Posterior cingulate gyrus (tissue), 11 donors: ENCODE data around the gene SLC23A3.

Source experiments
- DNase-seq, 10 donors: peaks; one replicate each; pipeline versions ENCODE4 v3.0.0 to v3.0.0-alpha.2; 2020 to 2021; ENCODE audit warnings: mixed read lengths in 3 of 10
- intact Hi-C: fragments of 100-400 bp; cut with DNase I; formaldehyde crosslinking; loops from one replicate; pipeline ENCODE4 v1.15.1; 2023

SLC23A3 gene

DNA sequence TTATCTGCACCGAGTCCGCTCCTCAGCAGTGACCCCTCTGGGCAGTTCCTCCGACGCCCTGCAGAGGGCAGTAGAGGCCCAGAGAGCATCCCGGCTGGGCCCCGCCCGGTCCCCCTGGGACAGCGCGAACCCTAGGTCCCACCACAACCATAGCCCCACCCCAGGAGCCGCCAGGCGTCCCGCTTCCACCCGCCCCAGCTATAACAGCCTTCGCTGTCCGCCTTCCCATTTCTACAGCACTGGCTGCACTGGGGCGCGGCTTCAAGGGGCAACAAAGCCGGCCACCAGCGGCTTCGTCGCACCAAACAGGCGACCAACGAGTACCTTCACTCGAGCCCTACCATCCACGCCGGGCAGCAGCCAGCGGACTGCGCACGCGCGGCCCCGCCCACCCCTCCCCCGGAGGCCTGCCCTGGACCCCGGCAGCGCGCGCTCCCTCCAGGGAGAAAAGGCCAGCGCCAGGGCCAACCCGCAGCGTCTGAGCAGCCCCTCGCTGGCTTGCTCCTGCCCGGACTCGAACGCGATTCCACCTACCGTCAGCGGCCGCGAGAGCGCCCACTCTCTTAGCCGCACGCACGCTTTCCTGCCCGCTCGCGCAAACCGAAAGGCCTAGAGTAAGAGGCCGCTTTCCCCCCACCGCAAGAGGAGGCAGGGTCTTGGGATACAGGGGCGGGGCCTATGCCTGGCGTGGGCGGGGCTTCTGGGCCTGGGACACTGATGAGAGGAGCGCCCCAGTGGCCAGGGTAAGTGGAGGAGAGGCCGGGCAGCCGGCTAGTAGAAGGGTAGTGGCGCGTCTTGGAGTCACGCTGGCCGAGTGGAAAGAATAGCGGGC, 9.4 kb downstream of the SLC23A3 start, which contains the start of gene NHEJ1:
Gene NHEJ1 (minus strand): TSS at position 630 of the 832 bp plus-strand sequence. CDS start 2,453 bp downstream, outside the sequence.
- intact Hi-C loops, result loop anchor here (1.0 to 2.0 kb wide), 2 partner anchors 16 to 138 kb away; partner anchors contain the start of gene CNPPD1
- peak; percentile 86 to 99 (median 95) for DNase-seq

- intact Hi-C loops, result loop anchor here (1.0 to 10.0 kb wide), 3 partner anchors 17 to 285 kb away; partner anchors contain the start of gene CNPPD1
- DNase-seq, result no peak
Measured at GRCh38 chr2:219159771-219160185, 10.1 kb downstream of the SLC23A3 start.

DNA sequence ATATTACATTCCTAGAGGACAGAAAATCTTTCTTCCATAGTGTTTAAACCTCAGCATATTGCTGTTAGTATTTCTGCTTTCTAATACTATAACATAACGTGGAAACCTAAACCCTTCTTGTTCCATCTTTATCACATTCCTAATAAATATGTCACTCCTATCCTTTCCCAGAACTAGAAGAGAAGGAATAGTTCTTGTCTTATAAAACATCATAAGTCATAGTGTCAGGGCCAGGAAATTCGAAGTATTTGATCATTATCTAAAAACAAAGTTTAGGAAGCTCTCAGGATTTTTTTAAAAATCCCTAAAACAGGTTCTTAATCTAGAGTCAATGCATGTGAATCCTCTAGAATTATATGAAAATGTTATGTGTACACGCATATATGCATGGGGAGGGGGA, 11.2 kb downstream of the SLC23A3 start:
- DNase-seq, result no peak
- intact Hi-C loops, result loop anchor here (10.0 kb wide), 1 partner anchor 284 kb away; no protein-coding TSS in a partner anchor

DNA sequence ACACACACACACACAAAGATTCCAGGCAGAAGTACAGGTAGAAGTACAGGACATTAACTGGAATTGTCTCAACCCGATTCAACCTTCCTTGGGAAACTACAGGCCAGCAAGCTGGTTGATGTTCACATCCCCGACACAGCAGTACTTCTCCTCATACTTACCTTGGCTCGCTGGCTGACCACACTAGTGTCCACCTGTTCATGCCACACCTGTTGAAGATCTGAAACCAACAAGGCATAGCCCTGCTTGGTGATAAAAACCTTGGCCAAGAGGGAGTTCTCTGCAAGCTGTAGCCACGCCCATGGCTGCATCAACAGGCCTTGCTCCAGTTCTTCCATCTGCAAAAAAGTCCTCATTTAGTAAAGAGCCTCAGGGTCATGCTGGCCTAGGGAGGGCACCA, 11.8 kb downstream of the SLC23A3 start:
- intact Hi-C loops, result loop anchor here (10.0 kb wide), 1 partner anchor 283 kb away; no protein-coding TSS in a partner anchor
- peak in 1 of 10 donors; percentile 4 for DNase-seq

DNA sequence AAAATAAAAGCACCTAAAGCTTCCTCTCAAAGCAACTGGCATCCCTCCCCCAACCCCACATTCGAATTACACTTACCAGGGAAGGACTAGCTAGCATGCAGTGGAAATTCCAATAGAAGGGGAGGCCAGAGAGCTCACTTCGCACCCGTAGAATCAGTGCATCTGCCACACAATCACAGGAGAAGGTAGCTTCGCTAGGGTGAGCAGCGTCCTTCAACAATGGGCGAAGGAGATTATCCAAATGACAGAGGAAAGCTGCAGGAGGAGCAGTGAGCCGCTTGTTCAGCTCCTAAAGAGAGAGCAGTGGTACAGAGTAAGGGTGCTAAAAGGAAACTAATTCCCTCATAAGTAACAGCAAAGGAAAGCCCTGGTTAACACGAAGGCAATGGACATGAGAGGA, 12.4 kb downstream of the SLC23A3 start:
- peak in 1 of 10 donors; percentile 12 for DNase-seq
- intact Hi-C loops, result loop anchor here (10.0 kb wide), 1 partner anchor 283 kb away; no protein-coding TSS in a partner anchor

DNA sequence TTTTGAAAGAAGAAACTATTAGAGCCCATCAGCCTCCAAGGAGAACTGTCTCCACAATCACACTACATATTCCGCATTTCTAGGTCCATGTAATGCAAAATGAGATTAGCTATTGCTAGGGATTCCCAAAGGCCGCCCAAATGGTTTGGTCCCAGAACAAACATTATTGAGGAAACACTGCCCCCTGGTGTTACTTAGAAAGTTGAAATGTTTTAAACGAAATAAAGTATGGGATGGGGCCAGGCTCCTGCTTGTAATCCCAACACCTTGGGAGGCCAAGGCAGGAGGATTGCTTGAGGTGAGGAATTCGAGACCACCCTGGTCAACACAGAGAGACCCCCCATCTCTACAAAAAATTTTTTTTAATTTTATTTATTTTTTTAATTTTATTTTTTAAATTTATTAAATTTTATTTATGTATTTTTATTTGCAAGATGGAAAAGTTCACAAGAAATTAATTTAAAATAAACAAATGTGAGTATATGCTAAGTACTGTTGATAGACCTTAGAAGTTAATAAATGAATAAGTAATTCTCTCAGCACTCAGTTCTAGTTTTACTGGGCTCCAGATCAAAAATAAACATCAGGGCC, 14.7 kb downstream of the SLC23A3 start:
- intact Hi-C loops, result loop anchor here (1.0 to 10.0 kb wide), 3 partner anchors 96 to 280 kb away; no protein-coding TSS in a partner anchor
- peak in 2 of 10 donors; percentile 5 to 28 for DNase-seq

DNA sequence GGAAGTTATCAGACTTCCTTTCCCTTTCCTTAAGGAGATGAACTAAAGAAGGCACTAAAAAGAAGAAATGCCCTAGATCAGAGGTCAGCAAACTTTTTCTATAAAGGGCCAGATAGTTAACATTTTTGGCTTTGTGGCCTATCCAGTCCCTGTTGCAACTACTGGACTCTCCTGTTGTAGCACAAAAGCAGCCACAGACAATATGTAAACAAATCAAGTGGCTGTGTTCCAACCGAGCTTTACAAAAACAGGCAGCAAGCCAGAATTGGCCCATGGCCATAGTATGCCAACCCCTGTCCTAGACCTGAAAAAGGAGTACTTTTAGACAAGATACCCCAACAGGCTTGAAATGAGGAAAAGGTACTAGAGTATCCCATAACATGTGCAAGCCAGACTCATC, 20.2 kb downstream of the SLC23A3 start:
- intact Hi-C loops, result loop anchor here (10.0 kb wide), 1 partner anchor 275 kb away; no protein-coding TSS in a partner anchor
- no peak for DNase-seq

- DNase-seq, result no peak
- intact Hi-C loops, result no loop called here
Measured at GRCh38 chr2:219142329-219142728, 27.5 kb downstream of the SLC23A3 start.

- intact Hi-C loops, result no loop called here
- DNase-seq, result no peak
Measured at GRCh38 chr2:219140722-219141121, 29.1 kb downstream of the SLC23A3 start.

- no peak for DNase-seq
- intact Hi-C loops, result no loop called here
Measured at GRCh38 chr2:219133976-219134375, 35.9 kb downstream of the SLC23A3 start.

DNA sequence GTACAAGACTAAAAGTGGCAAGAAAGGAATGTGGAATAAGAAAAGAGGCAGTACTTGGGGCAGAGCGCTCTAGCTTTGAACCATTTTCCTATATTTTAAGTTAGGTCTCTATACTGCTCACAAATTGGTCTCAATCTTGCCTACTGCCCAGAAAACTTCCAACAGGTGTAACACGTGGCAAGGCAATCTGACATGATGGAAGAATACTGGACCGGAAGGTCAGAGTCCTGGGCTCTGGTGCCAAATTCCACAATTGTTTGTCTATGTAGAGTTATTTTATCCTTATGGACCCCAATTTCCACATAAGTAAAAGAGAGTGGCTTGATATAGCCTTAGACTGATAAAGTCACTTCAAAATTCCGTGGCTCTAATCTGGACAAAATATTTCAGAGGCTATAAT, 38.1 kb downstream of the SLC23A3 start:
- DNase-seq, result no peak
- intact Hi-C loops, result no loop called here

DNA sequence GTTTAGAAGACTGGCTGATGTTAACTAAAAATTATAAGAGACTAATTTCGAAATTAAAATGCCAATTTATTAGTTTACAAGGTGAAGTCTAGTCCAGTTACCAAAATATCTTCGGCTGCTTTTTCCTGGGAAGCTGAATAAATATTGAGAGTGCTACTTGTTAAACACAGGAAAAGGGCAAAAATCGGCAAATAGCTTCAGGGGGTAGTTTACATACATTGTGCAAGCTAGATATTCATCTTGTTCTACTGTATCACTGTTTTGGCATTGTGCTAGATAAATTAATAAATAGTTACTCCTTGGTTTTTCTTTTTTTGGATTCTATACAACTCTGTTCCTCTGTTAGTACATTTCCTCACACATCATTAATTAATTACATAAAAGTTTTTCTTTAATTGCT, 38.5 kb downstream of the SLC23A3 start:
- intact Hi-C loops, result no loop called here
- no peak for DNase-seq

GRCh38 chr2:219129589-219129988, 40.2 kb downstream of the SLC23A3 start:
- peak in 1 of 10 donors; percentile 67 for DNase-seq
- intact Hi-C loops, result no loop called here

DNA sequence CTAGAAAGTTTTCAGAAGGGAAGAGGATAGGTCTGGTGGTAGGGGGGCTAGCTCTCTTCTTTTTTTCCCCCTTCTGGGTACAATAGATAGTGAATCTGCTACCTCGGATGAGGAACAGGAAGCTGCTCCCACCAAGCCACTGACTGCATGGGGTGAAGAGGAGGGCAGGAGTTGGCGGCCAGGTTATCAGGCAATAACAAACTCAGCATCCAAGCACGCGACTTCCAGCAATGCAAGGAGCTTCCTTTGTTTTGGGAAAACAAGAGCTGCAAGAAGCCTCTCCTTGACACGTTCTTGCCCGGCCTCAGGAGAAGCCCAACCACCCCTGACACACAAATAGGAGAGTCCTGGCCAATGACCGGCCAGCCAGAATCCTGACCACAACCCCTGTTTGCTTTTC, 41.4 kb downstream of the SLC23A3 start:
- intact Hi-C loops, result no loop called here
- DNase-seq, result no peak

DNA sequence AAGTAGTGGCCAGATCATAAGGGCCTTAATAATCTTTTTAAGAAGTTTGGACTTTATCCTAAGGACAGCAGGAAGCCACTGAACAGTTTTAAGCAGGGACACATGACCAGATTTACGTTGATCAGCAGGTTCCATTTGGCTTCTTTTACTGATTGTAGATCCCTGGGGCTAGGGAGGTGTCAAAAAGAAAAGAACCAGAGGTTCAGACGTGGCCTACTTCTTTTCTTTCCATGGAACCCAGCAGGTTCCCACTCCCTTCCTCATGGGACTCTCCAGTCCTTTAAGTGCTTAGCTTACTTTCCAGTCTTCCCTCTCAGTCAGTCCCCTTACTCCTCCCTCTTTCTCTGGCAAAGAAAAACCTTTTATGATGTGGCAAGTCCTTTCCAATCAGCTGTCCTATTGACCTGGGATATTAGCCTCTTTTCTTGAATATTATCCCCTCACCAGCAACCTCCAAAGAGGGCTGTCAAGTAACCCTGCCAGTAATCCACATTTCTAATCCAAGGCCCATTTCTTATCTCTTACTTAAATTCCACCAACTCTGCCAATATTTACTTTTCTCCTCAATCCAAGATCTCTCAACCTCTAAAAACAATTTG, 42.7 kb downstream of the SLC23A3 start:
- intact Hi-C loops, result no loop called here
- no peak for DNase-seq

DNA sequence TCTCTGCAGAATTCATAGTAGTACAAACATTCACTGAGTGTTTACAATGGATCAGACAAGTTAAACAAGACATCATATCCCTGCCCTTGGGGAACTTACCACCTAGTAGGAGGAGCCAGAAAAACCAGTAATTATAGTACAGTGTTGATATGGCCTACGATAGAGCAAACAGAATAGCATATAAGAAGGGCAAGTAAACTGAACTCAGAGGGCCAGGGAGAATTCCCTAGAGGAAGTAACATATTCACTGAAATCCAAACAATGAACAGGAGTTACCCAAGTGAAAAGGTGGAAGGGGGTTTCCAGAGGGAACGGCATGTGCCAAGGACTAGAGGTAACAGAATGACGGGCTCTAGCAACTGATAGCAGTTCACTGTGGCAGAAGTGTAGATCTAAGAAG, 43.3 kb downstream of the SLC23A3 start:
- DNase-seq, result no peak
- intact Hi-C loops, result no loop called here

DNA sequence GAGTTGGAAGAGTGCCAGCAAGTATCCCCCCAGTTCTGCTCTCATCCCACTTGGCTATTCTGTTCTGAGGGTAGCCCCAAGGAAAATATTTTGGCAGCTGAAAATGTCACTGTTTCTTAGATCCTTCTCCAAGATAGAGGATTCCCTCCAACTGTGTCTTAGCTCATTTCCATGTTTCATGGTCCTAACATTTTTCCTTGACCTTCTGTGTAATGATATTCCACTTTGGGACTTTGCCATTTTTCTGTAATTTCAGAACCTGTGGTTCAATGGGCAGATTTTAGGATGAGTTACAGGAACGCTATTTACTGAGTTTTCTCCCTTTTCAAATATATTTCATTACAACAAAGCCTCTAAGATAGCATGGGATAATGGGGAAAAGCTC, 44.0 kb downstream of the SLC23A3 start:
- no peak for DNase-seq
- intact Hi-C loops, result no loop called here

DNA sequence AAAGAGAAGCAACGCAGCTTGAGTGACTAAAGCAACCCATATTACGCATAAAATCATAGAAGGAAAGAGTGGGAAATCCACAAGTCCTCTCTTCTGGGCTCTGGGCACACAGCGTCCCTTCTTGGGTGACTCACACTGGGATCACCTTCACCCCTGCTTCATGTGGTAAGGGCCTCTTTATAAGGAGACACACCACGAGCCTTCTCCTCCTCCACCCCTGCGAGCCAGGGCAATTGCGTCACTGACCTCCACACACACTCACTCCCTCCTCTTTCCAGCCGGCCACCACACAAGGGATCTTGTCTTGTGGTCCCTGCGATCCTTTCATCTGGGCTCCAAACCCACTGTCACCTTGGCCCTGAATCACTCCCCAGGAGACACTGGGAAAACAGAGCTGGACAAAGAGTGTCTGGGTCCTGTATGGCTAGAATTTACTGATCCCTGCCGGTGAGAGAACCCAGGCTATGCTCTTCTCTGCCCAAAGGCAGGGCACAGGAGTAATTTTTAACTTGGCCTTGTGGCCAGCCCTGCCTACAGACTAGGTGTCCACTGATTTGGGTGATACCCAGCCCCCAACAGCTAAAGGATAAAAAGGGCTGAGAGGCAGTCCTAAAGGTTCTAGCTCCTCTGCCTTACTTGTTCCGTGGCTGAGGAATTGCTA, 44.5 kb downstream of the SLC23A3 start:
- intact Hi-C loops, result no loop called here
- peak in 1 of 10 donors; percentile 59 for DNase-seq

- intact Hi-C loops, result no loop called here
- DNase-seq, result peak in 4 of 10 donors; percentile 14 to 81 (median 76)
Measured at GRCh38 chr2:219124381-219125110, 45.3 kb downstream of the SLC23A3 start.
